NOMO-1 treated with dmso at 0.1 percent for 144 hours (cell line): ENCODE measurements around the gene UQCRH.

ENCODE experiments used
- DNase-seq: peaks from one replicate; lab custom pipeline; 2025; ENCODE audit not compliant: unreplicated experiment; lab: John Stamatoyannopoulos, UW

Gene UQCRH

GRCh38 chr1:46303038-46303871 lies at the start of gene UQCRH, which contains the start of gene LRRC41:
UQCRH (plus strand) TSS chr1:46303698; CDS start chr1:46303767, 69 bp downstream.
LRRC41 (minus strand) TSS chr1:46303616; CDS start chr1:46303322, 294 bp downstream.
- DNase-seq, result peak; percentile 91

GRCh38 chr1:46254668-46255067 lies 48.8 kb upstream of the UQCRH start:
- DNase-seq, result no peak

GRCh38 chr1:46256523-46256922 lies 47.0 kb upstream of the UQCRH start:
- no peak for DNase-seq

GRCh38 chr1:46262508-46262907 lies 41.0 kb upstream of the UQCRH start:
- DNase-seq, result no peak

GRCh38 chr1:46263146-46263545 lies 40.4 kb upstream of the UQCRH start:
- DNase-seq, result no peak

- DNase-seq, result no peak
Measured at GRCh38 chr1:46268578-46268977, 34.9 kb upstream of the UQCRH start.

GRCh38 chr1:46274225-46275029 lies 29.1 kb upstream of the UQCRH start:
- DNase-seq, result no peak

GRCh38 chr1:46275030-46275337 lies 28.5 kb upstream of the UQCRH start:
- DNase-seq, result no peak

- DNase-seq, result no peak
Measured at GRCh38 chr1:46277658-46278373, 25.7 kb upstream of the UQCRH start.

- DNase-seq, result no peak
Measured at GRCh38 chr1:46278807-46279206, 24.7 kb upstream of the UQCRH start.

- no peak for DNase-seq
Measured at GRCh38 chr1:46280092-46280491, 23.4 kb upstream of the UQCRH start.

GRCh38 chr1:46281021-46281420 lies 22.5 kb upstream of the UQCRH start:
- DNase-seq, result no peak

GRCh38 chr1:46284058-46284457 lies 19.4 kb upstream of the UQCRH start:
- DNase-seq, result no peak

- DNase-seq, result no peak
Measured at GRCh38 chr1:46284597-46285564, 18.6 kb upstream of the UQCRH start.

GRCh38 chr1:46285730-46286477 lies 17.6 kb upstream of the UQCRH start:
- DNase-seq, result no peak

- DNase-seq, result no peak
Measured at GRCh38 chr1:46288485-46289133, 14.9 kb upstream of the UQCRH start.

- no peak for DNase-seq
Measured at GRCh38 chr1:46289134-46289494, 14.4 kb upstream of the UQCRH start.

- DNase-seq, result no peak
Measured at GRCh38 chr1:46289976-46290375, 13.5 kb upstream of the UQCRH start.

GRCh38 chr1:46295306-46295705 lies 8.2 kb upstream of the UQCRH start:
- no peak for DNase-seq
